Activated T-cell treated with anti-CD3 and anti-CD28 coated beads, Interleukin-2, amount 50 U/mL, for 72 hours (primary cell): Measurements from ENCODE around the gene LIME1. TPM values are rescaled to one million over a fixed set of nuclear protein-coding genes. Genes with fewer than 3 reads are reported as not detected.

ENCODE experiments used
- ATAC-seq, 2 donors: fragments of 150-1000 bp; cut with Tn5 transposase; replicated peaks in 1 of 2; 2 replicates each; pipeline ENCODE4 v1.10.0; 2021; ENCODE audit warnings: moderate library complexity in 2 of 2, mild to moderate bottlenecking in 1 of 2
- DNase-seq, 2 donors: peaks; one replicate each; pipeline ENCODE4 v3.0.0; 2021 to 2022; ENCODE audit warnings: mixed read lengths in 1 of 2
- H3K27ac Mint-ChIP-seq: one replicate; pipeline ENCODE4 v1.8.0; 2022; ENCODE audit warnings: mild to moderate bottlenecking, moderate library complexity, mixed read lengths
- H3K27me3 Mint-ChIP-seq: one replicate; pipeline ENCODE4 v1.8.0; 2022; ENCODE audit warnings: low read depth, mixed read lengths
- H3K36me3 Mint-ChIP-seq, 2 donors: one replicate each; pipeline ENCODE4 v1.8.0; 2022; ENCODE audit warnings: mixed read lengths in 2 of 2, mild to moderate bottlenecking in 1 of 2; ENCODE audit not compliant: insufficient read depth in 2 of 2
- H3K4me1 Mint-ChIP-seq: one replicate; pipeline ENCODE4 v1.8.0; 2022; ENCODE audit warnings: low read depth, mixed read lengths
- H3K4me3 Mint-ChIP-seq, 2 donors: one replicate each; pipeline ENCODE4 v1.8.0; 2022; ENCODE audit warnings: mild to moderate bottlenecking in 2 of 2, mixed read lengths in 2 of 2, moderate library complexity in 2 of 2
- H3K9me3 Mint-ChIP-seq, 2 donors: one replicate each; pipeline ENCODE4 v1.8.0; 2022; ENCODE audit warnings: mixed read lengths in 2 of 2
- total RNA-seq, 2 donors: library from RNA; stranded (reverse); gene quantifications; one replicate each; pipeline ENCODE4 v1.2.3, GENCODE V29; 2022

Gene LIME1
- total RNA-seq, 2 donors from 2014 or later, result 13.4 to 21.1 TPM

GRCh38 chr20:63741676-63742380, 5.4 kb downstream of the LIME1 start:
- Mint-ChIP-seq H3K27ac (no peak overlapping the region), H3K9me3 (no peaks in the 10 kb centered on the region)

DNA sequence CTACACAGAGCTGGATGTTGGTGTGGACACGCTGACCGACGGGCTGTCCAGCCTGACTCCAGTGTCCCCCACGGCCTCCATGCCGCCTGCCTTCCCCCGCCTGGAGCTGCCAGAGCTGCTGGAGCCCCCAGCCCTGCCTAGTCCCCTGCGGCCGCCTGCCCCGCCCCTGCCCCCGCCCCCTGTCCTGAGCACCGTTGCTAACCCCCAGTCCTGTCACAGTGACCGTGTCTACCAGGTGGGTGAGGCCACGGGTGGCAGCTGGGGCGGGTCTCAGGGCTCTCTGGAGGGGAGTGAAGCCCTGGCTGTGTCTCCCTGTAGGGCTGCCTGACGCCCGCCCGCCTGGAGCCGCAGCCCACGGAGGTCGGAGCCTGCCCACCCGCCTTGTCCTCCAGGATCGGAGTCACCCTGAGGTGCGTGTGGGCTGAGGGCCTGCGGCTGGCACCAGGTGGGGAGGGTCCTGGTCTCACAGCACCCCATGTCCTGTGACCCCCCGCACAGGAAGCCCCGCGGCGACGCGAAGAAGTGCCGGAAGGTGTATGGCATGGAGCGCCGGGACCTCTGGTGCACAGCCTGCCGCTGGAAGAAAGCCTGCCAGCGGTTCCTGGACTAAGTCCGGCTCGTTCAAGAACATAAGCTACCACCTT, 6.0 kb downstream of the LIME1 start:
- H3K4me1 Mint-ChIP-seq, result no peaks in the 10 kb centered on the region
- no peak for DNase-seq
- no peaks in the 10 kb centered on the region for H3K36me3 Mint-ChIP-seq
- H3K9me3 Mint-ChIP-seq, result no peaks in the 10 kb centered on the region
- H3K27ac Mint-ChIP-seq, result no peak overlapping the region
- H3K4me3 Mint-ChIP-seq, result no peak overlapping the region
- H3K27me3 Mint-ChIP-seq, result no peaks in the 10 kb centered on the region
- ATAC-seq, result no peak

More at GRCh38 chr20:63741676-63742380, 5.4 kb downstream of the LIME1 start:
- H3K36me3 Mint-ChIP-seq, result no peaks in the 10 kb centered on the region
- ATAC-seq, result no peak
- DNase-seq, result no peak
- peak overlapping the region in 1 of 2 donors; percentile 60 for H3K4me3 Mint-ChIP-seq
- no peaks in the 10 kb centered on the region for H3K27me3 Mint-ChIP-seq
- H3K4me1 Mint-ChIP-seq, result peaks cover 4% of the 10 kb centered on the region

GRCh38 chr20:63743210-63743970, 6.9 kb downstream of the LIME1 start:
- DNase-seq (no peak), ATAC-seq (no peak)
- Mint-ChIP-seq H3K4me3 (no peak overlapping the region), H3K9me3 (no peaks in the 10 kb centered on the region), H3K27ac (no peak overlapping the region), H3K4me1 (no peaks in the 10 kb centered on the region), H3K27me3 (no peaks in the 10 kb centered on the region), H3K36me3 (no peaks in the 10 kb centered on the region)

- Mint-ChIP-seq H3K36me3 (no peaks in the 10 kb centered on the region), H3K9me3 (no peaks in the 10 kb centered on the region), H3K4me3 (no peak overlapping the region), H3K27ac (no peak overlapping the region), H3K27me3 (no peaks in the 10 kb centered on the region), H3K4me1 (no peaks in the 10 kb centered on the region)
- no peak for ATAC-seq
- DNase-seq, result no peak
These were observed 7.7 kb downstream of the LIME1 start for GRCh38 chr20:63744158-63744557.

- ATAC-seq, result no peak
These were observed 8.3 kb downstream of the LIME1 start for GRCh38 chr20:63744574-63745423.

GRCh38 chr20:63745424-63745805, 9.0 kb downstream of the LIME1 start:
- H3K4me1 Mint-ChIP-seq, result no peaks in the 10 kb centered on the region
- DNase-seq (no peak), ATAC-seq (no peak)
- H3K9me3 Mint-ChIP-seq, result no peaks in the 10 kb centered on the region
- H3K27ac Mint-ChIP-seq, result no peak overlapping the region
- no peak overlapping the region for H3K4me3 Mint-ChIP-seq
- H3K27me3 Mint-ChIP-seq, result no peaks in the 10 kb centered on the region
- no peaks in the 10 kb centered on the region for H3K36me3 Mint-ChIP-seq

More at GRCh38 chr20:63744574-63745423, 8.3 kb downstream of the LIME1 start:
- H3K27me3 Mint-ChIP-seq, result no peaks in the 10 kb centered on the region
- no peaks in the 10 kb centered on the region for H3K4me1 Mint-ChIP-seq
- no peak overlapping the region for H3K4me3 Mint-ChIP-seq
- DNase-seq, result no peak
- H3K27ac Mint-ChIP-seq, result no peak overlapping the region
- H3K36me3 Mint-ChIP-seq, result no peaks in the 10 kb centered on the region
- H3K9me3 Mint-ChIP-seq, result no peaks in the 10 kb centered on the region

DNA sequence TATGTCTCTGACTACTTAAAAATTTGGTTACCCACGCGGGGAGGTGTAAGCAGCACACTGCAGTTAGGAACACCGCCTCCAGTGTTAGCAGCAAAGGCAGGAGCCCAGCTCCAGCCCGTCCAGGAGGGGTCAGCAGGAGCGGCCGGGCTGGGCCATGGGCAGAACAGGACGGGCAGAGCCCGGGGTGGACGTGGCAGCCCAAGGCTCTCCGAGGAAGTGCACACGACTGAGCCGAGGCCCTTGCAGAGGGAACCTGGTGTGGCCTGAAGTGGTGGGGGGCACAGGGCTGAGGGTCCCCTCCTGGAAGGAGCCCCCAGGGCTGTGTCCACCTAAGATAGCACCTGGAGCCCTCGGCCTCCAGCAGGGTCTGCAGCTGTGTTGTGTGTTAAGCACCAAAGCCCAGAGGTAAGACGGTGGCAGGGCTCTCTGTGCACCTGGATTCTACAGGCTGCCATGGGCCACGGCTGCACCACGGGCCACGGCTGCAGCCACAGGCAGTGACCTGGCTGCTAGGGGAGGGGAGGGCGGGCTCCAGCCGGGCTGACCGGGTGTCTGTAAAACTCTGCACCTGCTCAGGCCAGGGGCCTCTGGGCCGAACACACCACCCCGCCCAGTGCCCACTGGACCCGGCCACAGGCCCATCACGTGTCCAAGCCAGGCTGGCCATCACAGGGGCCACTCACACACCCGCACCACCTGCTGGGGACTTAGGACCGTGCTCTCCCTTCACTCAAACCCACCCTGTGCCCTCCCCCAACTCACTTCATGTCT, 9.7 kb downstream of the LIME1 start:
- H3K4me1 Mint-ChIP-seq, result peaks cover 7% of the 10 kb centered on the region

GRCh38 chr20:63746751-63747315, 10.4 kb downstream of the LIME1 start:
- Mint-ChIP-seq H3K9me3 (no peaks in the 10 kb centered on the region), H3K4me3 (no peak overlapping the region), H3K36me3 (no peaks in the 10 kb centered on the region), H3K27me3 (no peaks in the 10 kb centered on the region), H3K4me1 (peaks cover 10% of the 10 kb centered on the region), H3K27ac (no peak overlapping the region)
- ATAC-seq (no peak), DNase-seq (no peak)

More for the DNA sequence above, 9.7 kb downstream of the LIME1 start:
- Mint-ChIP-seq H3K27me3 (no peaks in the 10 kb centered on the region), H3K9me3 (no peaks in the 10 kb centered on the region), H3K27ac (no peak overlapping the region), H3K4me3 (no peak overlapping the region), H3K36me3 (no peaks in the 10 kb centered on the region)
- no peak for ATAC-seq
- no peak for DNase-seq

GRCh38 chr20:63747622-63748069, 11.2 kb downstream of the LIME1 start:
- no peak for ATAC-seq
- H3K36me3 Mint-ChIP-seq, result no peaks in the 10 kb centered on the region
- no peaks in the 10 kb centered on the region for H3K27me3 Mint-ChIP-seq
- no peak for DNase-seq
- H3K4me1 Mint-ChIP-seq, result peaks cover 10% of the 10 kb centered on the region
- no peaks in the 10 kb centered on the region for H3K9me3 Mint-ChIP-seq
- no peak overlapping the region for H3K4me3 Mint-ChIP-seq
- H3K27ac Mint-ChIP-seq, result no peak overlapping the region

GRCh38 chr20:63748070-63748933, 11.8 kb downstream of the LIME1 start:
- DNase-seq (no peak), ATAC-seq (no peak)
- Mint-ChIP-seq H3K36me3 (no peaks in the 10 kb centered on the region), H3K27me3 (no peaks in the 10 kb centered on the region), H3K4me3 (no peak overlapping the region), H3K4me1 (peaks cover 10% of the 10 kb centered on the region), H3K27ac (no peak overlapping the region), H3K9me3 (no peaks in the 10 kb centered on the region)

GRCh38 chr20:63748934-63749270, 12.4 kb downstream of the LIME1 start:
- no peaks in the 10 kb centered on the region for H3K27me3 Mint-ChIP-seq
- no peaks in the 10 kb centered on the region for H3K9me3 Mint-ChIP-seq
- DNase-seq, result no peak
- no peak overlapping the region for H3K4me3 Mint-ChIP-seq
- peaks cover 10% of the 10 kb centered on the region for H3K4me1 Mint-ChIP-seq
- no peak for ATAC-seq
- no peak overlapping the region for H3K27ac Mint-ChIP-seq
- H3K36me3 Mint-ChIP-seq, result no peaks in the 10 kb centered on the region
